ENCODE results near the gene LHX6.

Gene LHX6

GRCh38 chr9:122216798-122217418, 11.8 kb downstream of the LHX6 start:
- TF ChIP-seq CTCF (IDR thresholded peaks at IDR 0.05; ENCODE audit: low read depth, low read length, missing control alignments): no peak
- DNase-seq (ENCODE audit: extremely low read depth, low read depth): no peak
- no peak overlapping the region for H3K4me3 ChIP-seq (replicated peaks; ENCODE audit: low read depth, low read length)

DNA sequence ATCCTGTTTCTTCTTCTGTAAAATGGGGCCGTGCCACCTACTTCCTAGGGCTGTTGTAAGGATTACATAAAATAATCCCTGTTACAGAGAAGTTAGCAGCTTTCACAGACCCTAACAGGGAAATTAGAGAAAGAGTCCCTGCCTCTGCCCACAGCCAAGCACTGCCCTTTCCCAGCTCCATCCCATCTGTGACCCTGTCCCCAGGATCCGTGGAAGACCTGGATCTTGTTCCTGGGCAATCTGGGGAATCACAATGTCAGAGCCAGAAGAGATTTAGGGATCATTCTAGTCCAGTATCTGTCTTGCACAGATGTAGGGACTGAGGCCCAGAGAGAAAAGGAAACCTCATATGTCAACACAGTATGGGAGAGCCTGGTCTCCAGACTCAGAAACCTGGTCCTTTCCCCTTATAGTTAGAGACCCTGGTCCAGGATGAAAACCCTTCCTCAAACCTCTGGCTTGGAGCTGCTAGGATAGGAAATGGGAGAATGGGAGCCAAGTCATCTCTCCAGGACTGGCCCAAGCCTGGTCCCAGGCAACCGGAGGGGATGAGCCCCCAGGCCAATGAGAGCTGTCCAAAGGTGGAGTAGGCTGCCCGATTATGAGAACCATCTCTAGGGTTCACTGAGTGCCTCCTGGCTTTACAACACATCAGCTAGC, 12.5 kb downstream of the LHX6 start:
- no peak overlapping the region for H3K4me3 ChIP-seq (replicated peaks; ENCODE audit: low read depth, low read length)
- no peak for TF ChIP-seq CTCF (IDR thresholded peaks at IDR 0.05; ENCODE audit: low read depth, low read length, missing control alignments)
- no peak for DNase-seq (ENCODE audit: extremely low read depth, low read depth)

GRCh38 chr9:122215663-122216062, 13.1 kb downstream of the LHX6 start:
- DNase-seq (ENCODE audit: extremely low read depth, low read depth): no peak
- no peak overlapping the region for H3K4me3 ChIP-seq (replicated peaks; ENCODE audit: low read depth, low read length)
- TF ChIP-seq CTCF (IDR thresholded peaks at IDR 0.05; ENCODE audit: low read depth, low read length, missing control alignments): no peak

- no peak for TF ChIP-seq CTCF (IDR thresholded peaks at IDR 0.05; ENCODE audit: low read depth, low read length, missing control alignments)
- no peak for DNase-seq (ENCODE audit: extremely low read depth, low read depth)
- no peak overlapping the region for H3K4me3 ChIP-seq (replicated peaks; ENCODE audit: low read depth, low read length)
Observed at GRCh38 chr9:122214507-122214906, 14.2 kb downstream of the LHX6 start.

DNA sequence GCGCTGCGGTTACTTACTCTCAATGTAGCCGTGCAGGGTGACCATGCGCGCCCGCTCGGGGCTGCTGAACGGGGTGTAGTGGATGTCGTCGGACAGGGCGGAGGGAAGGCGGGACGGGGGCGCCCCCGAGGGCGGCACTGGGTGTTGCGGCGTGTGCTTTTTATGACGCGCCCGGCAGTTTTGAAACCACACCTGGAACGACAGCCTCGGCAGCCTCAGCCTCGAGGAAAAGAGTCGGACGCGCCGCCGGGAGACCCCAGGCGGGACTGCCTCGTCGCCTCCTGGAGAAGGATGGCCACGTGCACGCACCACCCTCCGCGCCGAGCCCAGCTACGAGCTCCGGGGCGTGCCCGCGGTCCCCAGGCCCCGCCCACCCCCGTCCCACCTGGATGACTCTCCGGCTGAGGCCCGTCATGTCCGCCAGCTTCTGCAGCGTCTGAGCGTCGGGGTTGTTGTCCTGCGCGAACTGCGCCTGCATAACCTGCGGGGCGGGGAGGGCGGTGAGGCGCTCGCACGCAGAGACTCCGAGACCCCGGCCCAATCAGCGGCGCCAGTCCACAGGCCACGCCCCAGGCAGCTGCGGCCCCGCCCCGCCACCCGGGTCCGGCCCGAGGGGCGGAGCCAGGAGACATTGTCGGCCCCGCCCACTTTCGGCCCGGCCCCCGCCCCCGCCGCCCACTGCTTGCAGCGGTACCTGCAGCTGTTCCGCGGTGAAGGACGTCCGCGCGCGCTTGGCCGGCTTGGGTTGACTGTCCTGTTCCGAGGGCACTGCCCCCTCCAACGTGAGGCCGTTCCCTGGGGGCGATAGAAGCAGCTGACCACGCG, 15.0 kb downstream of the LHX6 start:
- no peak for DNase-seq (ENCODE audit: extremely low read depth, low read depth)
- no peak for TF ChIP-seq CTCF (IDR thresholded peaks at IDR 0.05; ENCODE audit: low read depth, low read length, missing control alignments)
- H3K4me3 ChIP-seq (replicated peaks; ENCODE audit: low read depth, low read length): peak overlapping the region; percentile 18

GRCh38 chr9:122213102-122213588, 15.6 kb downstream of the LHX6 start:
- DNase-seq (ENCODE audit: extremely low read depth, low read depth): no peak
- no peak for TF ChIP-seq CTCF (IDR thresholded peaks at IDR 0.05; ENCODE audit: low read depth, low read length, missing control alignments)
- H3K4me3 ChIP-seq (replicated peaks; ENCODE audit: low read depth, low read length): peak overlapping the region; percentile 18
